Neuronal stem cell (in vitro differentiated cells): ENCODE results near the gene ADGRE1.

Experiments used
- DNase-seq: peaks from one replicate; pipeline ENCODE4 v3.0.0-alpha.2; 2013; ENCODE audit warnings: low spot score
- H2AFZ ChIP-seq: one replicate; pipeline ENCODE4 v1.6.1; 2013; ENCODE audit warnings: mild to moderate bottlenecking, low read length, inconsistent platforms
- H2AK5ac ChIP-seq: 2 replicates; pipeline ENCODE4 v1.6.1; 2013; ENCODE audit warnings: low read depth, mild to moderate bottlenecking, inconsistent platforms, low read length, moderate library complexity, mixed read lengths
- H2BK120ac ChIP-seq: 2 replicates; pipeline ENCODE4 v1.6.1; 2013; ENCODE audit warnings: low read depth, mild to moderate bottlenecking, inconsistent platforms, low read length, moderate library complexity, mixed read lengths
- H2BK12ac ChIP-seq: one replicate; pipeline ENCODE4 v1.6.1; 2013; ENCODE audit warnings: low read length, inconsistent platforms
- H2BK15ac ChIP-seq: 2 replicates; pipeline ENCODE4 v1.6.1; 2013; ENCODE audit warnings: mild to moderate bottlenecking, low read length, inconsistent platforms, mixed read lengths
- H2BK5ac ChIP-seq: one replicate; pipeline ENCODE4 v1.6.1; 2013; ENCODE audit warnings: inconsistent platforms, mild to moderate bottlenecking, low read length, moderate library complexity
- H3K14ac ChIP-seq: one replicate; pipeline ENCODE4 v1.6.1; 2013; ENCODE audit warnings: low read length, inconsistent platforms
- H3K18ac ChIP-seq: 2 replicates; pipeline ENCODE4 v1.6.1; 2013; ENCODE audit warnings: low read length, inconsistent platforms
- H3K23ac ChIP-seq: 2 replicates; pipeline ENCODE4 v1.6.1; 2013; ENCODE audit warnings: low read depth, mild to moderate bottlenecking, mixed read lengths, low read length, inconsistent platforms; ENCODE audit not compliant: poor library complexity
- H3K27ac ChIP-seq: replicated peaks from 3 replicates; pipeline ENCODE4 v1.5.1; 2013; ENCODE audit warnings: low read length, inconsistent platforms
- H3K27me3 ChIP-seq, 3 experiments: 2 replicates each; pipeline ENCODE4 v1.6.1; 2013; ENCODE audit warnings: low read length in 3 of 3, mild to moderate bottlenecking in 2 of 3, inconsistent platforms in 1 of 3, low read depth in 1 of 3, mixed read lengths in 1 of 3, moderate library complexity in 1 of 3; ENCODE audit not compliant: control insufficient read depth in 3 of 3, insufficient read depth in 3 of 3
- H3K36me3 ChIP-seq, 2 donors: replicated peaks in 1 of 2; 2 replicates each; pipeline ENCODE4 v1.6.1; 2013; ENCODE audit warnings: low read length in 2 of 2; ENCODE audit not compliant: control insufficient read depth in 2 of 2, insufficient read depth in 2 of 2
- H3K4ac ChIP-seq: 2 replicates; pipeline ENCODE4 v1.6.1; 2013; ENCODE audit warnings: inconsistent platforms, mild to moderate bottlenecking, low read length, moderate library complexity
- H3K4me1 ChIP-seq, 2 donors: 1 replicate in 1 of 2; 2 replicates in 1 of 2; pipeline ENCODE4 v1.6.1; 2013; ENCODE audit warnings: low read length in 2 of 2, low read depth in 1 of 2; ENCODE audit not compliant: control insufficient read depth in 2 of 2, insufficient read depth in 1 of 2
- H3K4me2 ChIP-seq: one replicate; pipeline ENCODE4 v1.6.1; 2013; ENCODE audit warnings: mild to moderate bottlenecking, low read length, inconsistent platforms; ENCODE audit not compliant: insufficient read depth, poor library complexity, severe bottlenecking
- H3K4me3 ChIP-seq, 2 donors: 2 replicates each; pipeline ENCODE4 v1.5.1; 2013; ENCODE audit warnings: low read length in 2 of 2, mild to moderate bottlenecking in 2 of 2, inconsistent platforms in 1 of 2, moderate library complexity in 1 of 2
- H3K79me1 ChIP-seq: one replicate; pipeline ENCODE4 v1.6.1; 2013; ENCODE audit warnings: low read depth, mild to moderate bottlenecking, inconsistent platforms, low read length, moderate library complexity
- H3K9ac ChIP-seq: one replicate; pipeline ENCODE4 v1.6.1; 2013; ENCODE audit warnings: mild to moderate bottlenecking, low read depth, low read length, inconsistent platforms; ENCODE audit not compliant: poor library complexity
- H3K9me3 ChIP-seq, 2 donors: replicated peaks in 1 of 2; 2 replicates each; pipeline versions ENCODE3 to v1.6.1; 2013; ENCODE audit warnings: low read length in 2 of 2, mild to moderate bottlenecking in 2 of 2, inconsistent platforms in 1 of 2, low read depth in 1 of 2, mixed read lengths in 1 of 2, moderate library complexity in 1 of 2; ENCODE audit not compliant: control insufficient read depth in 2 of 2, insufficient read depth in 1 of 2
- H4K8ac ChIP-seq: one replicate; pipeline ENCODE4 v1.6.1; 2013; ENCODE audit warnings: low read depth, mild to moderate bottlenecking, inconsistent platforms, low read length, moderate library complexity
- H4K91ac ChIP-seq: one replicate; pipeline ENCODE4 v1.6.1; 2013; ENCODE audit warnings: low read length, low read depth, mild to moderate bottlenecking, inconsistent platforms; ENCODE audit not compliant: poor library complexity
- WGBS, 2 donors: extraction: QIAGEN DNeasy Blood & Tissue Kit; methylation state at CpG; one replicate each; pipeline ENCODE4 v1.1.7; 2013; ENCODE audit warnings: missing lambda C conversion rate in 2 of 2, mixed read lengths in 1 of 2; ENCODE audit not compliant: insufficient read length in 2 of 2, insufficient replicate concordance in 1 of 2; ENCODE audit errors: extremely low coverage in 2 of 2; 5-methylcytosine and 5-hydroxymethylcytosine counted together

Gene ADGRE1

DNA sequence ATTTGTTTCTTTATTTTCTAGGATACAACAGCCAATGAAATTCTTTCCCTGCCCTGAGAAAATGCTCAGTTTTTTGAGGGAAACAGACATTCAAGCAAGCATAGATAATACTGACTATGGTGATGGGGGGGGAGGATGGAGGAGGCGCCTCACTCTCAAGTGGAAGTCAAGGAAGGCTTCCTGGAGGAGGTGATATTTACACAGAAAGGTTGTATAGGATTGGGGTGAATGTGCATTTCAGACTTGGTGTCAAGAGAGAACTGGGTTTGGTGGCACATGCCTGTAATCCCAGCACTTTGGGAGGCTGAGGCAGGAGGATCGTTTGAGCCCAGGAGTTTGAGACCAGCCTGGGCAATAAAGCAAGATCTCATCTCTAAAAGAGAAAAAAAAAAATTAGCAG is 12.2 kb upstream of the ADGRE1 start:
- no peak overlapping the region for H3K27ac ChIP-seq
- no peak overlapping the region for H3K4me2 ChIP-seq
- no peaks in the 10 kb centered on the region for H3K79me1 ChIP-seq
- WGBS, 2 donors, result no CpG with 5 or more reads among the region's 2 CpGs
- H4K91ac ChIP-seq, result no peak overlapping the region
- H3K9me3 ChIP-seq, result peaks cover 0 to 16% of the 10 kb centered on the region in 2 donors
- H3K27me3 ChIP-seq, result no peaks in the 10 kb centered on the region
- H2BK15ac ChIP-seq, result no peak overlapping the region
- no peak overlapping the region for H3K14ac ChIP-seq
- H3K9ac ChIP-seq, result no peak overlapping the region
- H2BK12ac ChIP-seq, result no peak overlapping the region
- H4K8ac ChIP-seq, result no peak overlapping the region
- no peak overlapping the region for H3K4me3 ChIP-seq
- H2BK120ac ChIP-seq, result no peak overlapping the region
- H3K4me1 ChIP-seq, result no peaks in the 10 kb centered on the region
- H3K4ac ChIP-seq, result no peak overlapping the region
- H3K36me3 ChIP-seq, result no peaks in the 10 kb centered on the region
- H2AFZ ChIP-seq, result no peak overlapping the region
- H3K23ac ChIP-seq, result no peak overlapping the region
- no peak for DNase-seq
- no peak overlapping the region for H2BK5ac ChIP-seq
- H2AK5ac ChIP-seq, result no peak overlapping the region
- H3K18ac ChIP-seq, result no peak overlapping the region

- Histone ChIP-seq H3K36me3 (no peaks in the 10 kb centered on the region), H2BK15ac (no peak overlapping the region), H3K27ac (no peak overlapping the region), H3K27me3 (no peaks in the 10 kb centered on the region), H4K91ac (no peak overlapping the region), H3K4ac (no peak overlapping the region), H3K79me1 (no peaks in the 10 kb centered on the region), H2AFZ (no peak overlapping the region), H3K4me2 (no peak overlapping the region), H3K4me1 (no peaks in the 10 kb centered on the region), H3K18ac (no peak overlapping the region), H2BK12ac (no peak overlapping the region), H4K8ac (no peak overlapping the region), H2AK5ac (no peak overlapping the region), H3K9me3 (peaks cover 0 to 19% of the 10 kb centered on the region in 2 donors), H2BK5ac (no peak overlapping the region), H3K4me3 (no peak overlapping the region), H2BK120ac (no peak overlapping the region), H3K23ac (no peak overlapping the region), H3K9ac (no peak overlapping the region), H3K14ac (no peak overlapping the region)
- DNase-seq, result no peak
- WGBS, 2 donors, result no CpG with 5 or more reads among the region's 7 CpGs
Measured at GRCh38 chr19:6876748-6877147, 10.6 kb upstream of the ADGRE1 start.

GRCh38 chr19:6877766-6878165 is 9.6 kb upstream of the ADGRE1 start:
- Histone ChIP-seq H2BK15ac (no peak overlapping the region), H2BK5ac (no peak overlapping the region), H2AFZ (no peak overlapping the region), H4K91ac (no peak overlapping the region), H3K4me3 (no peak overlapping the region), H3K14ac (no peak overlapping the region), H3K23ac (no peak overlapping the region), H4K8ac (no peak overlapping the region), H3K4me2 (no peak overlapping the region), H3K27ac (no peak overlapping the region), H3K27me3 (peaks cover 0 to 4% (median 0%) of the 10 kb centered on the region in 3 experiments), H3K4me1 (no peaks in the 10 kb centered on the region), H3K9ac (no peak overlapping the region), H3K79me1 (no peaks in the 10 kb centered on the region), H3K18ac (no peak overlapping the region), H2BK12ac (no peak overlapping the region), H3K36me3 (no peaks in the 10 kb centered on the region), H3K9me3 (peaks cover 0 to 26% of the 10 kb centered on the region in 2 donors), H3K4ac (no peak overlapping the region), H2BK120ac (no peak overlapping the region), H2AK5ac (no peak overlapping the region)
- no peak for DNase-seq
- WGBS, 2 donors, result no CpG with 5 or more reads among the region's 4 CpGs

DNA sequence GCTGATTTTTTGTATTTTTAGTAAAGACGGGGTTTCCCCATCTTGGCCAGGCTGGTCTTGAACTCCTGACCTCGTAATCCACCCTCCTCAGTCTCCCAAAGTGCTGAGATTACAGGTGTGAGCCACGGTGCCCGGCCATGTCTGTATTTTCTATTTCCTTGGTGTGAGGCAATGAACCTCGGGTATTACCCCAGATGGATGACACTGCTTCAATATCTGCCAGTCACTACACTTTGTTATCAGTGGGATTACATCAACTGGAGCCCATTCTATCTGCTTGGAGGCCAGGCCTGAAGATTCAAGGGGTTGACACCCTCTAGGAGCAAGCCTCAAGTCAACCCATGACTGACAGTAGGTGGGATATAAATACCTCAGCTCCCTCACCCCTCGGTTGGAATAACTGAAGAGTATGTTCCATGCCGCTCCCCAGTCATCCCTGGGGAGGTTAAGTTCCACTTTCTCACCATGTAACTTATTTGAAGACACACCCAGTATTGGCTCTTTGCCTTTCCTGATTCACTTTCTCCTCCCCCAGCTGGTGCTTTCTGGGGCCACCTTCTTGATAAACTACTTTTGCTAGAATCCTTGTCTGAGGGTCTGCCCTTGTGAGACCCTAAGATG is 992 bp upstream of the ADGRE1 start:
- H3K79me1 ChIP-seq, result no peaks in the 10 kb centered on the region
- no peak overlapping the region for H3K9ac ChIP-seq
- peaks cover 0 to 4% (median 0%) of the 10 kb centered on the region in 3 experiments for H3K27me3 ChIP-seq
- H2BK12ac ChIP-seq, result no peak overlapping the region
- H2BK5ac ChIP-seq, result no peak overlapping the region
- H3K4ac ChIP-seq, result no peak overlapping the region
- H2BK120ac ChIP-seq, result no peak overlapping the region
- peaks cover 0 to 14% of the 10 kb centered on the region in 2 donors for H3K9me3 ChIP-seq
- no peak overlapping the region for H2AFZ ChIP-seq
- H4K91ac ChIP-seq, result no peak overlapping the region
- no peak overlapping the region for H4K8ac ChIP-seq
- no CpG with 5 or more reads among the region's 7 CpGs for WGBS, 2 donors
- no peak overlapping the region for H2AK5ac ChIP-seq
- no peak overlapping the region for H3K14ac ChIP-seq
- no peak for DNase-seq
- H3K4me1 ChIP-seq, result no peaks in the 10 kb centered on the region
- H3K23ac ChIP-seq, result no peak overlapping the region
- no peak overlapping the region for H3K4me2 ChIP-seq
- H3K18ac ChIP-seq, result no peak overlapping the region
- H3K36me3 ChIP-seq, result no peaks in the 10 kb centered on the region
- H3K27ac ChIP-seq, result no peak overlapping the region
- H3K4me3 ChIP-seq, result no peak overlapping the region
- no peak overlapping the region for H2BK15ac ChIP-seq
